Cardiac muscle cell (in vitro differentiated cells and primary cell): ENCODE measurements around the gene MAVS. TPM values are rescaled to one million over a fixed set of nuclear protein-coding genes. Genes with fewer than 3 reads are reported as not detected.

Source experiments
- DNase-seq, 2 donors: peaks; one replicate each; pipeline versions ENCODE4 v3.0.0 to v3.0.0-alpha.2; 2010 to 2017; ENCODE audit warnings: low read depth in 1 of 2, low spot score in 1 of 2
- H3K27ac ChIP-seq: fragments of 200-600 bp; sonication (generic); 2 replicates; pipeline ENCODE4 v1.5.1; 2016
- H3K27me3 ChIP-seq: fragments of 200-600 bp; sonication (generic); 2 replicates; pipeline ENCODE4 v1.6.0; 2016; ENCODE audit warnings: control low read depth
- H3K36me3 ChIP-seq: fragments of 200-600 bp; sonication (generic); 2 replicates; pipeline ENCODE4 v1.5.1; 2016; ENCODE audit warnings: control low read depth
- H3K4me1 ChIP-seq: fragments of 200-600 bp; sonication (generic); 2 replicates; pipeline ENCODE4 v1.8.1; 2017; ENCODE audit warnings: low read depth, mild to moderate bottlenecking, mixed run types
- H3K4me3 ChIP-seq: fragments of 200-600 bp; sonication (generic); 2 replicates; pipeline ENCODE4 v1.5.1; 2016; ENCODE audit warnings: mild to moderate bottlenecking
- H3K9me3 ChIP-seq: fragments of 200-600 bp; sonication (generic); 2 replicates; pipeline ENCODE4 v1.5.1; 2017; ENCODE audit warnings: low read depth, mild to moderate bottlenecking, control low read depth
- CTCF ChIP-seq: IDR thresholded peaks from 2 replicates; pipeline ENCODE4 v1.5.1; 2012; ENCODE audit warnings: low read depth, mild to moderate bottlenecking, low read length
- polyA plus RNA-seq: library from polyadenylated mRNA; unstranded; fragments of >200 nt; fragmentation: Nextera tagmentation; extraction: Ambion mirVana; gene quantifications from 2 replicates; pipeline ENCODE4 v1.2.1, GENCODE V29; 2016
- total RNA-seq: library from RNA; depleted of rRNA; stranded (reverse); fragments of >200 nt; gene quantifications from 2 replicates; pipeline ENCODE4 v1.2.3, GENCODE V29; 2016

Gene MAVS
- total and polyA plus RNA-seq, 2 experiments from 2014 or later = 15.0 to 40.9 TPM

GRCh38 chr20:3861191-3861590 lies 14.6 kb downstream of the MAVS start:
- H3K4me3 ChIP-seq = no peak overlapping the region
- peaks cover 46% of the 10 kb centered on the region for H3K36me3 ChIP-seq
- no peaks in the 10 kb centered on the region for H3K4me1 ChIP-seq
- no peaks in the 10 kb centered on the region for H3K9me3 ChIP-seq
- no peak overlapping the region for H3K27ac ChIP-seq
- DNase-seq = no peak
- no peaks in the 10 kb centered on the region for H3K27me3 ChIP-seq
- TF ChIP-seq CTCF = no peak

GRCh38 chr20:3862333-3862732 lies 15.7 kb downstream of the MAVS start:
- Histone ChIP-seq H3K36me3 (peaks cover 46% of the 10 kb centered on the region), H3K27me3 (no peaks in the 10 kb centered on the region), H3K27ac (no peak overlapping the region), H3K4me3 (no peak overlapping the region), H3K9me3 (no peaks in the 10 kb centered on the region), H3K4me1 (no peaks in the 10 kb centered on the region)
- DNase-seq = no peak
- TF ChIP-seq CTCF = no peak

DNA sequence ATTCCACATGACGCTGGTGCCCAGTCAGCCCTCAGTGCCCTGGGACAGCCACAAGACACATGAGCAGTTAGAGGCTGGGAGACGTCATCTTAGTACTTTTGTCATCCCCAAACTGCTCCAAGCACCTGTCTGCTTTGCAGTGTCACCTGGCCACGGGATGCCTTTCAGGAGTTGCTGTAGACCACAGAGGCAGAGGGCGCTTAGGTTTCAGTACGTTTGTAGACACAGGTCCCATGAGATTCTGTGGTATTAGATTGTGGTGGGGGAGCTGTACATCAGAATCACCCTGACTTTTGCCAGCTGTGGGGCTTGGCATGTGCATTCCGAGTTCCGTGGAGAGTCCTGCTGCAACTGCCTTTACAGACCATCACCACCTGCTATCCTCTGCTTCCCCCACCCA lies 16.7 kb downstream of the MAVS start:
- Histone ChIP-seq H3K36me3 (peaks cover 42% of the 10 kb centered on the region), H3K4me1 (no peaks in the 10 kb centered on the region), H3K27me3 (no peaks in the 10 kb centered on the region), H3K4me3 (no peak overlapping the region), H3K9me3 (no peaks in the 10 kb centered on the region), H3K27ac (no peak overlapping the region)
- TF ChIP-seq CTCF = no peak
- DNase-seq = no peak

- Histone ChIP-seq H3K27me3 (no peaks in the 10 kb centered on the region), H3K9me3 (no peaks in the 10 kb centered on the region), H3K4me1 (no peaks in the 10 kb centered on the region), H3K4me3 (no peak overlapping the region), H3K27ac (no peak overlapping the region), H3K36me3 (peaks cover 38% of the 10 kb centered on the region)
- no peak for DNase-seq
- no peak for TF ChIP-seq CTCF
These were observed 17.9 kb downstream of the MAVS start for GRCh38 chr20:3864518-3864917.

- Histone ChIP-seq H3K9me3 (no peaks in the 10 kb centered on the region), H3K36me3 (peaks cover 38% of the 10 kb centered on the region), H3K4me1 (no peaks in the 10 kb centered on the region), H3K4me3 (no peak overlapping the region), H3K27ac (no peak overlapping the region), H3K27me3 (no peaks in the 10 kb centered on the region)
- no peak for TF ChIP-seq CTCF
- no peak for DNase-seq
These were observed 18.7 kb downstream of the MAVS start for GRCh38 chr20:3865152-3865886.
